ENCODE measurements around the gene INPPL1. TPM values are rescaled to one million over a fixed set of nuclear protein-coding genes. Genes with fewer than 3 reads are reported as not detected.

The INPPL1 gene
- total RNA-seq, 4 donors from 2014 or later = 31.0 to 102 (median 63.1) TPM

DNA sequence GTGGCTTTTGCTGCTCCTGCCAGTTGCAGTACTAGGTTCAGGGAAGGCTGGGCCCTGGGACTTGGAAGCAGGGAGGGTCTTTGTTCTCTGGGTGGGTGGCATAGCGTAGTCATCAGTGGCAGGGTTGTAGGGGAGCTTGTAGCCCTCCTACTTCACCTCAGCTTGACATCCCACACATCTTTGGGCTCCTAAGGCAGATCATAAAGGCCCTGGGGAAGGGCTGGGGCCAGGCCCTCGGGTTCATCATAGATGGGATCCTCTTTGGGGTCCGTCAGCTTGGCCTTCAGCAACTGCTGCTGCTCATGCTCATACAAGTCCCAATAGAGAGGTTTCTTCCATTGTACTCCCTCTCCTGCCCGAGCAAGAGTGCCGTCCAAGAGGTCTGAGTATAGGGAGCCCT lies 25.4 kb downstream of the INPPL1 start:
- Histone ChIP-seq H3K9me3 (no peaks in the 10 kb centered on the region), H3K4me1 (no peaks in the 10 kb centered on the region), H3K27me3 (peaks cover 51% of the 10 kb centered on the region), H3K36me3 (no peaks in the 10 kb centered on the region), H3K27ac (no peak overlapping the region), H3K4me3 (no peak overlapping the region)
- DNase-seq (ENCODE audit: low spot score in 2 of 2) = no peak
- TF ChIP-seq, protein P1, sequence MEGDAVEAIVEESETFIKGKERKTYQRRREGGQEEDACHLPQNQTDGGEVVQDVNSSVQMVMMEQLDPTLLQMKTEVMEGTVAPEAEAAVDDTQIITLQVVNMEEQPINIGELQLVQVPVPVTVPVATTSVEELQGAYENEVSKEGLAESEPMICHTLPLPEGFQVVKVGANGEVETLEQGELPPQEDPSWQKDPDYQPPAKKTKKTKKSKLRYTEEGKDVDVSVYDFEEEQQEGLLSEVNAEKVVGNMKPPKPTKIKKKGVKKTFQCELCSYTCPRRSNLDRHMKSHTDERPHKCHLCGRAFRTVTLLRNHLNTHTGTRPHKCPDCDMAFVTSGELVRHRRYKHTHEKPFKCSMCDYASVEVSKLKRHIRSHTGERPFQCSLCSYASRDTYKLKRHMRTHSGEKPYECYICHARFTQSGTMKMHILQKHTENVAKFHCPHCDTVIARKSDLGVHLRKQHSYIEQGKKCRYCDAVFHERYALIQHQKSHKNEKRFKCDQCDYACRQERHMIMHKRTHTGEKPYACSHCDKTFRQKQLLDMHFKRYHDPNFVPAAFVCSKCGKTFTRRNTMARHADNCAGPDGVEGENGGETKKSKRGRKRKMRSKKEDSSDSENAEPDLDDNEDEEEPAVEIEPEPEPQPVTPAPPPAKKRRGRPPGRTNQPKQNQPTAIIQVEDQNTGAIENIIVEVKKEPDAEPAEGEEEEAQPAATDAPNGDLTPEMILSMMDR (IDR thresholded peaks at IDR 0.05) = no peak
- TF ChIP-seq POLR2A (IDR thresholded peaks at IDR 0.05) (no peak), POLR2AphosphoS5 (IDR thresholded peaks at IDR 0.05) (no peak), EP300 (IDR thresholded peaks at IDR 0.05) (no peak)
- WGBS = 93% methylated on average over 4 of the region's 5 CpGs

DNA sequence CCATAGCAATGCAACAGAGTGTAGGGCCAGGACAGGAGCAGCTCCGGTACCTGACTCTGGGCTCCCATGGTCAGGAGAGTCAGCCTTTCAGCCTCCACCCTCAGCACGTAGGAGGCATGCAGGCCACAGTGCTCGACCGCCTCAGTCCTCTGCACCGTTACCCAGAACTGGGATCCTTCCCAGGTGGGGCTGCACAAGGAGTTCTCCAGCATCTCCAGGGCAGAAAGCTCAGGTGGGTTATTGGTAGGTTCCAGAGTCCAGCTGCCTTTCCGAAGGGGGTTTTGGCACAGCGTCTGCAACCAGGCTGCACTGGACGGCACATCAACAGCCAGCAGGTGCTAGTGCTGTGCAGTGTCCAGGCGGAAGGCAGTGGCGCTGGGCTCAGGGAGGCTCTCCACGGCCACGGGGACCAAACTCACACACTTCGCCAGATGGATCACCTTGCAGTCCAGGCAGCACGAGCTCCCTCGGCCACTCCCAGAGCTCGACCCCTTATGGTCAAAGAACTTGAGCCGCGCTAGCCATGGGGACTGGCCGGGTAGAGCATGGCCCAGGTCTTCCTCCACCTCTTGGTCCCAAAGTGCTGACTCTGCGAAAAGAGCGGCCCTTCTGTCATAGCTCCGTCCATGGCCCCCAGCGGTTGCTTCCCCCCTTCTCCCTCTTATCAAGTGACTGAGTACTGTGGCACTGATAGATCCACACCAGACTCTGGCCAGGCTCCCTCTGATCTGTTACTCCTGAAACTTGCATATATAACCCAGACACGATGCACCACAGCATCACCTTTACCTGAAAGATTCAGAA lies 26.3 kb downstream of the INPPL1 start:
- WGBS = 90% methylated on average over 18 of the region's 24 CpGs
- Histone ChIP-seq H3K4me3 (no peak overlapping the region), H3K4me1 (no peaks in the 10 kb centered on the region), H3K9me3 (no peaks in the 10 kb centered on the region), H3K27me3 (peaks cover 42% of the 10 kb centered on the region), H3K36me3 (no peaks in the 10 kb centered on the region), H3K27ac (no peak overlapping the region)
- no peak for TF ChIP-seq EP300 (IDR thresholded peaks at IDR 0.05)
- TF ChIP-seq, protein P1 (IDR thresholded peaks at IDR 0.05) = no peak
- no peak for TF ChIP-seq POLR2AphosphoS5 (IDR thresholded peaks at IDR 0.05)
- no peak for TF ChIP-seq POLR2A (IDR thresholded peaks at IDR 0.05)
- no peak for DNase-seq (ENCODE audit: low spot score in 2 of 2)

DNA sequence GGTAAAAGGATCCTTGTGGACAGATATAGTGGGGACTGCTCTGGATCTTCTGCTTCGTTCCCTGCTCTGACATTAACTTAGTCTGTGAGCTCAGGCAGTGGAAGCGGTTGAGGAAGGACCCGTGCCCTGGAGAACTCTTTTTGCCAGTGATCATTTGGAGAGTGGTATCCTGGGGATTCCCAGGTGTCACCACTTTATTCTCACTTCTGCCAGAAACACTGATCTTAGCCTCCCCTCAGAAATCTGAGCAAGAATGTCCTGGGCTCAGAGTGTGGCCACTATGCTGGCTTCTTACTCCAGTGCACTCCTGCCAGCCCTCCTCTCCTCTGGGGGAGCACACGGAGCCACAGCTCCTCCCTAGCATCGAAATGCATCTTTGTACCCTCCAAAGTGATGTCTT lies 27.0 kb downstream of the INPPL1 start:
- Histone ChIP-seq H3K27me3 (peaks cover 35% of the 10 kb centered on the region), H3K4me1 (no peaks in the 10 kb centered on the region), H3K27ac (no peak overlapping the region), H3K36me3 (no peaks in the 10 kb centered on the region), H3K9me3 (no peaks in the 10 kb centered on the region), H3K4me3 (no peak overlapping the region)
- DNase-seq (ENCODE audit: low spot score in 2 of 2) = no peak
- 84% methylated on average over 5 of the region's 5 CpGs for WGBS
- no peak for TF ChIP-seq POLR2AphosphoS5 (IDR thresholded peaks at IDR 0.05)
- TF ChIP-seq, protein P1 (IDR thresholded peaks at IDR 0.05) = no peak
- no peak for TF ChIP-seq POLR2A (IDR thresholded peaks at IDR 0.05)
- no peak for TF ChIP-seq EP300 (IDR thresholded peaks at IDR 0.05)

DNA sequence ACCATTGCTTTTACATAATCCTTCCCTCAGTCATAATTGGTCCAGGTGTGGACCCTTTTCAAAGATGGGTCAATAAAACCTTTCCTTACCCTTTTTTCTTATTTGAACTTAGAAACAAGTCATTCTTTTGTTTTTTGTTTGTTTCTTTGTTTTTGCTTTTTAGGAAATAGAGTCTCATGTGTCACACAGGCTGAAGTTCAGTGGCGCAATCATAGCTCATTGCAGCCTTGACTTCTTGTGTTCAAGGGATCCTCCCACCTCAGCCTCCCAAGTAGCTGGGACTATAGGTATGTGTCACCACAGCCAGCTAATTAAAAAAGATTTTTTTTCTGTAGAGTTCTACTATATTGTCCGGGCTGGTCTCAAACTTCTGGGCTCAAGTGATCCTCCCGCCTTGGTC lies 28.8 kb downstream of the INPPL1 start:
- TF ChIP-seq POLR2A (IDR thresholded peaks at IDR 0.05) (no peak), POLR2AphosphoS5 (IDR thresholded peaks at IDR 0.05) (no peak), EP300 (IDR thresholded peaks at IDR 0.05) (no peak)
- TF ChIP-seq, protein P1 (IDR thresholded peaks at IDR 0.05) = no peak
- H3K27ac ChIP-seq = no peak overlapping the region
- H3K9me3 ChIP-seq = no peaks in the 10 kb centered on the region
- H3K36me3 ChIP-seq = no peaks in the 10 kb centered on the region
- WGBS = 97% methylated on average over 3 of the region's 3 CpGs
- H3K4me3 ChIP-seq = no peak overlapping the region
- H3K27me3 ChIP-seq = peaks cover 21% of the 10 kb centered on the region
- no peak for DNase-seq (ENCODE audit: low spot score in 2 of 2)
- H3K4me1 ChIP-seq = no peaks in the 10 kb centered on the region

DNA sequence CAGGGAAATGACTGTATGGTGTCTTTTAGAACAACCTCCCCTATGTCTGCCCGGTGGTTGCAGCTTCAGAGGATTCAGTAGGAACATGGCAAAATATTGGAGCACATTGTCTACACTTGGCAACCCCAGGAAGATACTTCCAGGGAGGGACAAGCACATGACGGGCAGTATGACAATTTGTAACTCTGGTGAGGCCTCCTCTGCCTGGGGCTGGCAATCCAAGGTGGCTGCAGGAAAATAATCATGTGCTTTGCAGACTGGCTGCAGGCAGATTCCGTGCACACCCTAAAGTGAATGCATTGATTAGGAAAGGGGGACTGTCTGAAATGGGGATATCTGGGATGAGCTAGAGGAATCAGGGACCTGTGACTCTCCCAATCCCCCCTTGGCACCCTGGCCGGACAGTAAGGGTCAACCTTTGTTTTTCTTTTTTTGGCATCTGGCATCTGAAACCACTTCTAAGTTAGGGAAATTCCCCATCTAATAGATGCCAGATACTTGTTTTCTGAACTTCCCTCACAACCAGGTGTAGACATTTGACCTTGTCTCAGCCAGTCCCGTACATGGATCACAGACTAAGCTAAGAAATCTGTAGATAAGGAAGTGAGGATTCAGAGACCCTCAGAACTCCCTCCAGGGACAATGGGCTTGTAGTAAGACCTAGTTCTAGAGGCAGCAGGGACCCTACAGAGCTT lies 29.9 kb downstream of the INPPL1 start:
- Histone ChIP-seq H3K36me3 (no peaks in the 10 kb centered on the region), H3K4me1 (no peaks in the 10 kb centered on the region), H3K27me3 (peaks cover 21% of the 10 kb centered on the region), H3K27ac (no peak overlapping the region), H3K4me3 (no peak overlapping the region), H3K9me3 (no peaks in the 10 kb centered on the region)
- 87% methylated on average over 5 of the region's 5 CpGs for WGBS
- TF ChIP-seq POLR2A (IDR thresholded peaks at IDR 0.05) = no peak
- no peak for TF ChIP-seq EP300 (IDR thresholded peaks at IDR 0.05)
- TF ChIP-seq POLR2AphosphoS5 (IDR thresholded peaks at IDR 0.05) = no peak
- TF ChIP-seq, protein P1 (IDR thresholded peaks at IDR 0.05) = no peak
- DNase-seq (ENCODE audit: low spot score in 2 of 2) = no peak

All from suprapubic skin (tissue), 4 donors.